ENCODE results near the gene TMEM164. TPM values are rescaled to one million over a fixed set of nuclear protein-coding genes. Genes with fewer than 3 reads are reported as not detected.

Gene TMEM164
- total RNA-seq, 1 donor from 2014 or later: 53.6 TPM

DNA sequence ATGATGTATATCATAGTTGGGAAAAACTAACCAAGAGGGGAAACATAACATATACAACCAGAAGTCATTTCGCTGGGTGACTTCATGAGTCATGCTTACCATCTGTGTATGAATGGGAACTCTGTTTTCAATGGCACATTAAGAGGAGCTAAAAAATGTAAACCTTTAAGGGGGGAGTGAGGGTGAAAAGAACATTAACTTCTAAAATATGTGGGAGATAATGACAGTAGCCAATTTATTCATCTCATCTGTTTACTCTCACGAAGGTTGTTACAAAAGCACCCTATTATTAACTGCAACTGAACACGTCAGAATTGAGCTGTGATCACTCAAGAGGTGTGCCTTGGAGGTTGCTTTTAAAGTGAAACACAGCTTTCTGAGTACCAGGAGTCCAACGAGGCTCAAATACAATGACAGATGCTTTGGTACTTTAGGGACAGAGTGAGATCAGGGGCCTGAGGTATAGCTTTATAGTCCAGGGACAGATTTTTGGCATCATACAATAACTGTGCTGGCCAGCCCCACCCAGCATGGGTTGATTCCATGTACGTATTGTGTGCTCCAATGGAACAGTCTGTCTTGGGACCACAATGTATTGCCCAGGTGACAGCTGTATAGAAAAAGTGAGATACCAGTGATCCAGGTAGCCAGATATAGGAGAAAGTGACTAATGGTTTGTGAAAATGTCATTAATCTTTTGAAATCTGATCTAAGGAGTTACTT lies 207.7 kb downstream of the TMEM164 start:
- ATAC-seq: no peak
- intact Hi-C loops (cut with DNase I): no loop called here
- no peak for DNase-seq (ENCODE audit: missing footprints)

DNA sequence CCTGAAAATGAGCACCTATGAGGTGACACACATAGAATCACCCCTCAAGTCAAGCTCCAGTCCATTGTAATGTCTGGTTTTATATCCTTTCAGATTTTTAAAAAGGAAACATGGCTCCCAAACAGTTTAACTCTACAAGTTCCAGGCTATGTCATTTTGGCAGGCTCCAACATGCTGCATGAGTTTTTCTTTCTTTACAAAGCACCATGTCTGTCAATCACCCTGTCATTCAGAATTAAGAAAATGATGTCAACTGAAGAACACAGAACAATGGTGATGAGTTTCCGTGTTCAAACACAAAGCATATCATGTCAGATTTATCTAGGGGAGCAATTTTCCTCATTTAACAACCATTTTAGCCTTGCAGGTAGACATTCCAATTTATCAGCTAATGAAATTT lies 208.4 kb downstream of the TMEM164 start:
- DNase-seq (ENCODE audit: missing footprints) (no peak), ATAC-seq (no peak)
- intact Hi-C loops (cut with DNase I): no loop called here

DNA sequence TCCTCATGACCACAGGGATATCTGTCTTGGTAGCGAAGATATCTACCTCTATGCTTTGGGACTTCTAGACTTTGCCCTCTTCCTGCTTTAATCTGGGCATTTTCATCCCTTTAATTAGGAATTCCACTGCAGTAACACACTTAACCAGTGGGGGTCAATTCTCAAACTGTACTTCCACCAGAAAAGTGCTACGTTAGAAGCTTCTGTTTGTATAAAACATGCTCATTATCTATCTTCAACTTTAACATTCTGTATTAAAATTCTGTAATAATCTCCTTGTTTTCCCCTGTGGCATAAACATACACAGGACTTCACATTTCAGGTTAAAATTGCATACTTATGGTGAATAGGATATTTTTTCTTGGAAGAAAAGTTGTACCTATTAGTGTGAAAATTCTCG lies 209.4 kb downstream of the TMEM164 start:
- intact Hi-C loops (cut with DNase I): no loop called here
- no peak for ATAC-seq
- DNase-seq (ENCODE audit: missing footprints): no peak

DNA sequence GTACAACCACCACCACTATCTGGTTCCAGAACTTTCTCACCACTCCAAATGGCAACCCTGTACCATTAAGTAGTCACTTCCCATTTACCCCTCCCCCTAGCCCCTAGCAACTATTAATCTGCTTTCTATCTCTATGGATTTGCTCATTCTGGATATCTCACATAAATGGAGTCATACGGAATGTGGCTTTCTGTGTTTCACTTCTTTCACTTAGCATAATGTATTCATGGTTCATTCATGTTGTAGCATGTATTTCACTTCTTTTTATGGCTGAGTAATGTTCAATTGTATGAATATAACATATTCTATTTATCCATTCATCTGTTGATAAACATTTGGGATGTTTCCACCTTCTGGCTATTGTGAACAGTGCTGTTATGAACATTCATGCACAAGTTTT lies 210.3 kb downstream of the TMEM164 start:
- DNase-seq (ENCODE audit: missing footprints) (no peak), ATAC-seq (no peak)
- intact Hi-C loops (cut with DNase I): no loop called here

DNA sequence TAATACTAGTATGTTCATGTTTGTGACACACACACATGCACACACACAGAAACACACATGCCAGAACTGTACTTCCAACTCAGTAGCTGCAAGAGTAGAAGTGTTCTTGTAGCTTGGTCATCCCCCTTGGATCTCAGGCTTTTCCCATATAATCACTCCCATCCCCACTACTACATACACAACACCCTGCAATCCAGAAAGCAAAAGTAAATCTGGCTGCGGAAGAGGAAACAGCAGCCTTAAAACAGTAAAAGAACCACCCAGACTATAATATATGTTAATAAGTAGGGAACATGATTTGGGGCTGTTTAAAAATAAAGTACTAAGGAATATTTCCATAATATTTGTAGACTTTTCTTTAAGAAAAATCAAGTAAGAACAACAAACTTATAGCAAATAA lies 211.8 kb downstream of the TMEM164 start:
- no peak for DNase-seq (ENCODE audit: missing footprints)
- intact Hi-C loops (cut with DNase I): no loop called here
- no peak for ATAC-seq

DNA sequence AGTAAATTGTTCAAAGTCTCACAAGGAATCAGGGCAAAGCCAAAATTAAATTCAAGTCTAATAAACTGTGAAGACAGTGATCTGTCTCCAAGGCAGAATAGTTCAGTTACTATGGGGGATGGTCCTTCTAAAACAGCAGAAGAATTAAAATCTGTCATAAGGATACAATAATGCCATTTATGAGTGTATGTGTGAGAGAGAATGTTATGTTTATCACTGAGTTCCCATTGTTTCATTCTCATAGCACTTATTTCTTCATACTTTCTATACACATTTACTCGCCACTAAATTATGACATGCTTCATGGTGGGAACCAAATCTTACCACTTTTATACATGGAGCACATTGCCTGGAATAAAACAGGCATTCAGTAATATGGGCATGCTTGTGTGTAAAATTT lies 212.5 kb downstream of the TMEM164 start:
- DNase-seq (ENCODE audit: missing footprints) (no peak), ATAC-seq (no peak)
- intact Hi-C loops (cut with DNase I): no loop called here

DNA sequence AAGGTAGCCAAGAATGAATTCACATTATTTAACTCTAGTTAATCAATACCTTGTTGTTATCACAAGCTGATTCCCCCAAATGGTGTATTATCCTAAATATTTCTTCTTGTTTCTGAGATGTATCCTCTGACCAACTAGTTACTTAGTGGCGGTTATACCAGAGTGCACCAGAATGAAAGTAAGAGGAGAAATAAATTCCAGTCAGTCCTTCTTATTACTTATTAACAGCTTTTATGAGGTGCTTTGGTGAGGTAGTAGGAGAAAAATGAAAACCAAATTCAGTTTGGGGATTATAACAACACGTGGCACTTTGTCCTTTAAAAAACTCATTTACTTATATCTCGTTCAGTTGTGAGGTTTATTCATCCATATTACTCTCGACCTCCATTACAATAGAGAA lies 213.1 kb downstream of the TMEM164 start:
- ATAC-seq (no peak), DNase-seq (ENCODE audit: missing footprints) (no peak)
- intact Hi-C loops (cut with DNase I): no loop called here

DNA sequence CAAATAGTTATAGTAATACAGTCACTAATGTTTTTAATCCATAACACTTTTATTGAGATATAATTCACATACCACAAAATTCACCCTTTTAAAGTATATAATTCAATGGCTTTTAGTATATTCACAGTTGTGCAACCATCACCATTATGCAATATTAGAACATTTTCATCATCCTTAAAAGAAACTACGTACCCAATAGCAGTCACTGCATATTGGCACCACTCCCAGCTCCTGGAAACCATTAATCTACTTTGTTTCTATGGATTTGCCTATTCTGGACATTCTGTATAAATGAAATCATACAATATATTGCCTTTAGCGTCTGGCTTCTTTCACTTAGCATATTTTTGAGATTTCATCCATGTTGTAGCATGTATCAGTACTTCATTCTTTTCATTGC lies 215.7 kb downstream of the TMEM164 start:
- DNase-seq (ENCODE audit: missing footprints) (no peak), ATAC-seq (no peak)
- intact Hi-C loops (cut with DNase I): no loop called here

DNA sequence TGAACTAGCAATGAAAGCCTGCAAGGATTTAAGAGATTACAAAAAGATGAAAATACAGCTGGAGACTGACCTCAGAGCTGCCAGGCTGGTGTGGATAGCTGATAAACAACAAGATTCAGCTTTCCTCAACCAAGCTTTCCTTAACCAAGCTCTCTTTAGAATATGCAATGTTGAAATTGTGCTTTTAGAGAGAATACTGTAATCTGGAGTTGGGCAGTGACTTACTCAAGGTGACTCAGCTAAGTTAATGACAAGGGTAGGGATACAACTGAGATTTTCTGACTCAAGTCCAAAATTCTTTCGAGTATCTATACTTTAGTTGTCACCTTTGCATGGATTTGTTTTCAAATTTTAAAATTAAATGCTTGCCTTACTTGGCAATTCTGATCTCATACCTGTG lies 217.0 kb downstream of the TMEM164 start:
- ATAC-seq: no peak

DNA sequence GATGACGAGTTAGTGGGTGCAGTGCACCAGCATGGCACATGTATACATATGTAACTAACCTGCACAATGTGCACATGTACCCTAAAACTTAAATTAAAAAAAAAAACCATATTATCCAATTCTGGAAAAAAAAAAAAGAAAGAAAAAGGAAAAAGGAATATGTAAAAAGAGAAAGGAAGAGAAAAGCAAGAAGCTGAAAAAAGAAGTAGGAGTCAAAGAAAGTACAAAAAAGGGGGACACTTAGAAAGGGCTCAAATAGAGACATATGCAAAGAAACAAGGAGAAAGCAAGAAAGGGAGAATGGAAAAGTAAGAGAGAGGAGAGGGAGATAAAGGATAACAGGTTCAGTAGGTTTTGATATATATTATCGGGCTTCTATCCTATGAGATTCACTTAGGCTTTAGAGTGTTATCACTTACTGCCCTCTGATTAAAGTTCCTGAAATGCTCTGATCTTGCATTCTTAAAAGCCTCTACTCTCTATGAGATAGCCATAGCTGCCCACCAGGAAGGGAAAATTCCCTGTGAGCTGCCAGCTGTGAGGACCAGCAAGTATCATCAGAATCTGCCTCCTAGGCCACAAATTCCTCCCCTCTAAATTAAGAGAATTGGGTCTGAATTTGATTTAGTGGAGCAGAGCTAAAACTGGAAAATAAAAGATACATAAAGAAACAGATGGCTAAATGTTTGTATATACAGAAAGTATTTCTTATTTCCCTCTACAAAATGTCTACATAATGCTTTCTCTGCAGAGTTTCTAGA lies 219.8 kb downstream of the TMEM164 start:
- DNase-seq (ENCODE audit: missing footprints) (no peak), ATAC-seq (no peak)
- intact Hi-C loops (cut with DNase I): no loop called here

More for the DNA sequence above, 217.0 kb downstream of the TMEM164 start:
- intact Hi-C loops (cut with DNase I): no loop called here
- no peak for DNase-seq (ENCODE audit: missing footprints)

DNA sequence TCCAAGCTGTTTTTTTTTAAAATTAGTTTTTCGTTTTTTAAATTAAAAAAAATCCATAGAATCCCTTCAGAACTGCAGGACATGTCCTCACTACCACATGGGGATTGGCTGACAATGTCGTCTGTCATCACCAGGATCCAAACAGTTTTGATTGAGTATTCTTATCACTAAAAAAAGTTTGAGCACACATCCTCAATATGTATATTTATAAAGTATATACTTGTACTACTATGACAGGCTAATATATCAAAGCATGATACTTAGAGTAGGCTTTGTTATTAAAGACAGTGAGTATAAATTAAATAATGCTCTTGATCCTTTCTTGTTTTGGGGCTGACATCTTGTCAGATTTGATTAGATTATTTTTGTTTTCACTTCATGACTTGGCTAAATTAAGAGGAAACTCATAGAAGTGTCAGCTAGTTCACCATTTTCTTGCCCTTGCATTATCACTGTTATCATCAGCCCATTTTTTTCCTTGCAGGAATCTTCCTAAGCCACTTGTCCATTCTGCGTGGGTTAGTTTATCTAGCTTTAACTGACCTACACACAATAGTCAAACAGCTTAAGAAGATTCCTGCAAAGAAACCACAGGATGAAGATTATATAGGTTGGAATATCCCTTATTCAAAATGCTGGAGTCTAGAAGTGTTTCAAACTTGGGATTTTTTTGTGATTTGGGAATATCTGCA lies 222.2 kb downstream of the TMEM164 start:
- intact Hi-C loops (cut with DNase I): no loop called here
- no peak for ATAC-seq
- DNase-seq (ENCODE audit: missing footprints): no peak

DNA sequence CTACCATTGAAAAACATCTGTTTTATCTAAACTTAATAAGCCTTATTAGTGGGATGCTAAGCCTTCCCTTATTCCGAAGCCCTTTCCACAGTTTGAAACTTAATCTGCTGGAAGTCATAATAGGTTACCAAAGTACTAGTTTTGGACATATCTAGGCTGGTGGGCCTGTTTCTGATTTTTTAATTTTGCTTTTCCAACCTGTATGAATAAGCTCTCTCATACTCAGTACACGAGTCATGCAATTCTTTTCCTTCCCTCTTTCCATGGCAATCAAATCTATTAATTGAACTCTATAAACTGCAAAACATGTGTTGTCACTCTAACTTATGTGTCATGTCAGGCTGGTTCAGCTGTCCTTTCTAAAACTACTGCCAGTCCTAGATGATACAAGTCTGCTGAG lies 224.0 kb downstream of the TMEM164 start:
- intact Hi-C loops (cut with DNase I): no loop called here
- DNase-seq (ENCODE audit: missing footprints) (no peak), ATAC-seq (no peak)

Small RNAs within 50 kb of the gene (microRNA-seq; reads per million reads assigned to microRNA genes)
- not detected for gene MIR3978
- 3,227 reads per million, percentile 89 among the genes with 10 or more reads in this experiment for gene MIR652

All from Right ventricle myocardium inferior (tissue), 1 donor.